Neural crest cell (in vitro differentiated cells): ENCODE measurements around the gene MAP4K1. TPM values are rescaled to one million over a fixed set of nuclear protein-coding genes. Genes with fewer than 3 reads are reported as not detected.

ENCODE experiments used
- DNase-seq: peaks from one replicate; pipeline ENCODE4 v3.0.0; 2021; ENCODE audit warnings: low read depth, mixed read lengths, low spot score
- H3K27ac Mint-ChIP-seq: one replicate; pipeline ENCODE4 v1.8.0; 2021; ENCODE audit warnings: mild to moderate bottlenecking, mixed read lengths; ENCODE audit not compliant: unreplicated experiment
- H3K27me3 Mint-ChIP-seq: 2 replicates; pipeline ENCODE4 v1.8.0; 2021; ENCODE audit warnings: low read depth, mild to moderate bottlenecking, mixed read lengths
- H3K36me3 Mint-ChIP-seq: 2 replicates; pipeline ENCODE4 v1.8.0; 2021; ENCODE audit warnings: low read depth, mild to moderate bottlenecking, mixed read lengths
- H3K4me1 Mint-ChIP-seq: 2 replicates; pipeline ENCODE4 v1.8.0; 2021; ENCODE audit warnings: mixed read lengths
- H3K4me3 Mint-ChIP-seq: one replicate; pipeline ENCODE4 v1.8.0; 2021; ENCODE audit warnings: mild to moderate bottlenecking, mixed read lengths
- H3K9me3 Mint-ChIP-seq: 2 replicates; pipeline ENCODE4 v1.8.0; 2021; ENCODE audit warnings: mixed read lengths
- CTCF ChIP-seq: fragments of 200-600 bp; sonication (generic); conservative IDR thresholded peaks from 2 replicates; pipeline ENCODE4 v1.5.0; 2021; ENCODE audit warnings: antibody characterized with exemption, mild to moderate bottlenecking
- total RNA-seq: library from RNA; stranded (reverse); gene quantifications from 2 replicates; pipeline ENCODE4 v1.2.1, GENCODE V29; 2021

Gene MAP4K1
- total RNA-seq, 1 donor from 2014 or later, result 3.4 TPM

DNA sequence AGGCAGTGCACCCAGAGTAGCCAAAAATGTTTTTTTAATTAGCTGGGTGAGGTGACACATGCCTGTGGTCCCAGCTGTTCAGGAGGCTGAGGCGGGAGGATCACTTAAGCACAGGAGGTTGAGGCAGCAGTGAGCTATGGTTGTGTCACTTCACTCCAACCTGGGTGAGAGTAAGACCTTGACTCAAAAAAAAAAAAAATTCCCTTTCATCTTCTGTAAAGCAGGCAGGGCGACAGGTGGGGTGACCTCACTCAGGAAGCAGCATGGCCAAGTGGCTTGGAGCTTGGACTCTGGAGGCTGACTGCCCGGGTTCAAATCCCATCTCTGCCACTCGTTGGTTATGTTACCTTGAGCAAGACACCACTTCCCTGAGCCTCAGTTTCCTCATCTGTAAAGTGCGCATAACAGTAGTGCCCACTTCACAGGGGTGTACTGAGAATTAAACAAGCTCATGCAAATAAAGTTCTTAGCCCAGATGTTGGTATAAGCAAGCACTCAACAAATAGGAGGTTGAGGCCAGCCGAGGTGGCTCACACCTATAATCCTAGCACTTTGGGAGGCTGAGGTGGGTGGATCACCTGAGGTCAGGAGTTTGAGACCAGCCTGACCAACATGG, 48.3 kb downstream of the MAP4K1 start:
- H3K9me3 Mint-ChIP-seq, result no peaks in the 10 kb centered on the region
- H3K27ac Mint-ChIP-seq, result no peak overlapping the region
- TF ChIP-seq CTCF, result no peak
- no peaks in the 10 kb centered on the region for H3K27me3 Mint-ChIP-seq
- no peaks in the 10 kb centered on the region for H3K36me3 Mint-ChIP-seq
- H3K4me1 Mint-ChIP-seq, result no peaks in the 10 kb centered on the region
- DNase-seq, result no peak
- H3K4me3 Mint-ChIP-seq, result no peak overlapping the region

GRCh38 chr19:38565691-38566105, 52.1 kb downstream of the MAP4K1 start:
- no peaks in the 10 kb centered on the region for H3K36me3 Mint-ChIP-seq
- no peak for TF ChIP-seq CTCF
- no peak overlapping the region for H3K27ac Mint-ChIP-seq
- no peaks in the 10 kb centered on the region for H3K4me1 Mint-ChIP-seq
- H3K9me3 Mint-ChIP-seq, result no peaks in the 10 kb centered on the region
- H3K4me3 Mint-ChIP-seq, result no peak overlapping the region
- no peaks in the 10 kb centered on the region for H3K27me3 Mint-ChIP-seq
- DNase-seq, result no peak

GRCh38 chr19:38564981-38565690, 52.6 kb downstream of the MAP4K1 start:
- no peak for TF ChIP-seq CTCF
- no peak overlapping the region for H3K4me3 Mint-ChIP-seq
- H3K9me3 Mint-ChIP-seq, result no peaks in the 10 kb centered on the region
- H3K27ac Mint-ChIP-seq, result no peak overlapping the region
- DNase-seq, result no peak
- no peaks in the 10 kb centered on the region for H3K4me1 Mint-ChIP-seq
- no peaks in the 10 kb centered on the region for H3K36me3 Mint-ChIP-seq
- no peaks in the 10 kb centered on the region for H3K27me3 Mint-ChIP-seq

- no peaks in the 10 kb centered on the region for H3K4me1 Mint-ChIP-seq
- no peaks in the 10 kb centered on the region for H3K27me3 Mint-ChIP-seq
- DNase-seq, result no peak
- TF ChIP-seq CTCF, result no peak
- no peaks in the 10 kb centered on the region for H3K36me3 Mint-ChIP-seq
- no peak overlapping the region for H3K4me3 Mint-ChIP-seq
- H3K9me3 Mint-ChIP-seq, result no peaks in the 10 kb centered on the region
- no peak overlapping the region for H3K27ac Mint-ChIP-seq
These were observed 54.3 kb downstream of the MAP4K1 start for GRCh38 chr19:38563475-38563874.

DNA sequence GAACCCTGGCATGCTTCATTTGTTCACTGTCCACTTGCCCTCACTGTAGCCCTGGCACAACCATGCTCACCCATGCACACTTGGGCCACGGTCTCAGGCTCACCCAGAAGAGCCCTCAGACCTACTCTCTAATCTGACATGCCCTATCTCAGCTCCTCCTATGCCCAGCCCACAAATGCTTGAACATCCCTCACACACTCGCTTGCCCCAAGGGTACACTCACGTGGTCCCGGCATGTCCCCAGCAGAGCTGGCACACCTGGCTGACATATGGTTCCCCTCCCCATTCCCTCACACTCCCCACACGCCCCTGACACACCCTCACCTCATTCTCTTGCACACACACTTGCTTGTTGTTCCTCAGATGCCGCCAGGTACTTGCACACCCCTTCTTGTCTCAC, 55.7 kb downstream of the MAP4K1 start:
- Mint-ChIP-seq H3K36me3 (no peaks in the 10 kb centered on the region), H3K4me3 (no peak overlapping the region), H3K4me1 (no peaks in the 10 kb centered on the region), H3K27ac (peak overlapping the region; percentile 94), H3K27me3 (peaks cover 3% of the 10 kb centered on the region), H3K9me3 (no peaks in the 10 kb centered on the region)
- TF ChIP-seq CTCF, result no peak
- no peak for DNase-seq
